BLaER1 (cell line): ENCODE measurements around the gene PROX2.
A peak's percentile ranks its signal among the peaks of the same experiment; 100 is the strongest.

Experiments used
- H3K27ac ChIP-seq: shearing (Covaris generic); formaldehyde crosslinking; 2 replicates; pipeline ENCODE4 v1.8.1; 2022
- H3K27me3 ChIP-seq: shearing (Covaris generic); formaldehyde crosslinking; 2 replicates; pipeline ENCODE4 v1.8.1; 2022
- H3K36me3 ChIP-seq: shearing (Covaris generic); formaldehyde crosslinking; 2 replicates; pipeline ENCODE4 v1.8.1; 2022
- H3K4me1 ChIP-seq: shearing (Covaris generic); formaldehyde crosslinking; 2 replicates; pipeline ENCODE4 v1.8.1; 2022
- H3K4me2 ChIP-seq: shearing (Covaris generic); formaldehyde crosslinking; 2 replicates; pipeline ENCODE4 v1.8.1; 2022
- H3K4me3 ChIP-seq: shearing (Covaris generic); formaldehyde crosslinking; 2 replicates; pipeline ENCODE4 v1.8.1; 2022
- H3K9ac ChIP-seq: shearing (Covaris generic); formaldehyde crosslinking; 2 replicates; pipeline ENCODE4 v1.8.1; 2022
- H3K9me3 ChIP-seq: shearing (Covaris generic); formaldehyde crosslinking; 2 replicates; pipeline ENCODE4 v1.8.1; 2022
- H4K20me1 ChIP-seq: shearing (Covaris generic); formaldehyde crosslinking; 2 replicates; pipeline ENCODE4 v1.8.1; 2022
- Cebpa-rat ChIP-seq: shearing (Covaris generic); IDR thresholded peaks from 2 replicates; pipeline ENCODE4 v1.8.1; 2022

PROX2 gene

GRCh38 chr14:74852922-74853530 is 22.9 kb downstream of the PROX2 start:
- no peak for TF ChIP-seq Cebpa-rat
- no peaks in the 10 kb centered on the region for H3K27me3 ChIP-seq
- no peak overlapping the region for H3K27ac ChIP-seq
- H3K4me2 ChIP-seq: no peak overlapping the region
- H3K4me1 ChIP-seq: peaks cover 11% of the 10 kb centered on the region; the same call in 1 of the 2 replicates
- H3K9me3 ChIP-seq: no peaks in the 10 kb centered on the region
- H3K9ac ChIP-seq: no peak overlapping the region
- no peaks in the 10 kb centered on the region for H4K20me1 ChIP-seq
- H3K36me3 ChIP-seq: no peaks in the 10 kb centered on the region; the same call in 1 of the 2 replicates
- H3K4me3 ChIP-seq: no peak overlapping the region

DNA sequence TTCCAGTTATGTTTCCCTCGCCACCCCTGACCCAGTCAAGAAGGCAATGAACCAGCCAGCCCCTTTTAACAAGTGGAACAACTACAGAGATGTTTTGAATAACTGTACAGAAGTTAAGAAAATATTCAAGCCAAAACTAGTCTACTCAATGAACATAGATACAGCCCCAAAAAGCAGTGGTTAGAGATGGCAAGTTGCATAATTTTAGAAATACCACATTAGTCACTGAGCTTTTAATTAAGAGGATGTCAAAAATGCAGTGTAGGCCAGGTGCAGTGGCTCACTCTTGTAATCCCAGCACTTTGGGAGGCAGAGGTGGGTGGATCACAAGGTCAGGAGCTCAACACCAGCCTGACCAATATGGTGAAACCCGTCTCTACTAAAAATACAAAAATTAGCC is 27.2 kb downstream of the PROX2 start:
- Histone ChIP-seq H3K4me1 (no peaks in the 10 kb centered on the region), H3K4me2 (no peak overlapping the region)

GRCh38 chr14:74846968-74847665 is 28.8 kb downstream of the PROX2 start:
- no peaks in the 10 kb centered on the region for H3K4me1 ChIP-seq
- H3K9ac ChIP-seq: no peak overlapping the region
- no peaks in the 10 kb centered on the region for H4K20me1 ChIP-seq
- no peak overlapping the region for H3K4me2 ChIP-seq
- no peaks in the 10 kb centered on the region for H3K27me3 ChIP-seq
- H3K27ac ChIP-seq: no peak overlapping the region
- no peak overlapping the region for H3K4me3 ChIP-seq
- H3K36me3 ChIP-seq: no peaks in the 10 kb centered on the region
- no peak for TF ChIP-seq Cebpa-rat
- no peaks in the 10 kb centered on the region for H3K9me3 ChIP-seq

More for the DNA sequence above, 27.2 kb downstream of the PROX2 start:
- TF ChIP-seq Cebpa-rat: no peak
- no peaks in the 10 kb centered on the region for H3K27me3 ChIP-seq
- H3K27ac ChIP-seq: no peak overlapping the region
- H4K20me1 ChIP-seq: no peaks in the 10 kb centered on the region
- H3K9ac ChIP-seq: no peak overlapping the region
- no peak overlapping the region for H3K4me3 ChIP-seq
- H3K9me3 ChIP-seq: no peaks in the 10 kb centered on the region
- no peaks in the 10 kb centered on the region for H3K36me3 ChIP-seq

DNA sequence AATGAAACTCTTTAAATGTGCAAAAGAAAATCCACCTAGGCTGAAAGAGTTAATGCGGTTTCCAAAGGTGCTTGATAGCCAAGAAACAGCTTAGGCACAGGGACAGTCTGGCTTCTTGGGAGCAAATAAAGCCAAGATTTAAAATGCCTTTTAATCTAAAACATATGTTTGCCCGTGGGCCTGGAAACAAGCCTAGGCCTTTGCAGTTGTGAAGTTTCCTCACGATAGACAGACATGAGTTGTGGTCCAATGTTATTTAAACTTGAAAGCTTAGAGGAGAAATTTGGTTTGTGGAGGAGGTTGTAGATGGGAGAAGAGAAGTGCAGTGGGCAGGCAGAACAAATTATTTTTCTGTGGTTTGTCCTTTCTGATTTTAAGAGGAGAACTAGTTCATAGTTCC is 29.8 kb downstream of the PROX2 start:
- no peak overlapping the region for H3K27ac ChIP-seq
- H3K4me1 ChIP-seq: no peaks in the 10 kb centered on the region
- H3K9ac ChIP-seq: no peak overlapping the region
- no peak for TF ChIP-seq Cebpa-rat
- H3K9me3 ChIP-seq: no peaks in the 10 kb centered on the region
- no peak overlapping the region for H3K4me2 ChIP-seq
- H3K36me3 ChIP-seq: no peaks in the 10 kb centered on the region
- no peaks in the 10 kb centered on the region for H3K27me3 ChIP-seq
- no peaks in the 10 kb centered on the region for H4K20me1 ChIP-seq
- no peak overlapping the region for H3K4me3 ChIP-seq

DNA sequence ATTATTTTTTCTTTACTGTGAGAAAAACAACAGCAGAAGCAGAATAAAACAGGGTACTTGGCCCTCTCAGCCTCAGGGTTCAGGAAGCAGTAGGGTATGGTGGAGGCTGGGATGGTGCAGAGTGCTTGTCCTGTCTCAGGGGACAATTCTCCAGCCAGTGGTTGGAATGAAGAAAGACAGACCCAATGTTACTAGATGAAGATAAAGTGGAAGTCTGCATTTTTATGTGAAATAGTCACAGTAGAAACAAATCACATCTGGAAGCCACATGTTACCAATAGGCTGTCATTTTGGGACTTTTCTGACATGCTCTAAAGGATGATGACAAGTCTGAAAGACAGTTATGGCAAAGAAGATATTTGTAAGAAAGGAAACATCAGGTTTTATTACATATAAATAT is 32.3 kb downstream of the PROX2 start:
- H3K36me3 ChIP-seq: peaks cover 17% of the 10 kb centered on the region
- TF ChIP-seq Cebpa-rat: no peak
- H3K4me2 ChIP-seq: no peak overlapping the region
- H3K27ac ChIP-seq: no peak overlapping the region
- H3K4me3 ChIP-seq: no peak overlapping the region
- H3K9ac ChIP-seq: no peak overlapping the region
- H4K20me1 ChIP-seq: no peaks in the 10 kb centered on the region
- H3K4me1 ChIP-seq: no peaks in the 10 kb centered on the region
- no peaks in the 10 kb centered on the region for H3K9me3 ChIP-seq
- no peaks in the 10 kb centered on the region for H3K27me3 ChIP-seq

DNA sequence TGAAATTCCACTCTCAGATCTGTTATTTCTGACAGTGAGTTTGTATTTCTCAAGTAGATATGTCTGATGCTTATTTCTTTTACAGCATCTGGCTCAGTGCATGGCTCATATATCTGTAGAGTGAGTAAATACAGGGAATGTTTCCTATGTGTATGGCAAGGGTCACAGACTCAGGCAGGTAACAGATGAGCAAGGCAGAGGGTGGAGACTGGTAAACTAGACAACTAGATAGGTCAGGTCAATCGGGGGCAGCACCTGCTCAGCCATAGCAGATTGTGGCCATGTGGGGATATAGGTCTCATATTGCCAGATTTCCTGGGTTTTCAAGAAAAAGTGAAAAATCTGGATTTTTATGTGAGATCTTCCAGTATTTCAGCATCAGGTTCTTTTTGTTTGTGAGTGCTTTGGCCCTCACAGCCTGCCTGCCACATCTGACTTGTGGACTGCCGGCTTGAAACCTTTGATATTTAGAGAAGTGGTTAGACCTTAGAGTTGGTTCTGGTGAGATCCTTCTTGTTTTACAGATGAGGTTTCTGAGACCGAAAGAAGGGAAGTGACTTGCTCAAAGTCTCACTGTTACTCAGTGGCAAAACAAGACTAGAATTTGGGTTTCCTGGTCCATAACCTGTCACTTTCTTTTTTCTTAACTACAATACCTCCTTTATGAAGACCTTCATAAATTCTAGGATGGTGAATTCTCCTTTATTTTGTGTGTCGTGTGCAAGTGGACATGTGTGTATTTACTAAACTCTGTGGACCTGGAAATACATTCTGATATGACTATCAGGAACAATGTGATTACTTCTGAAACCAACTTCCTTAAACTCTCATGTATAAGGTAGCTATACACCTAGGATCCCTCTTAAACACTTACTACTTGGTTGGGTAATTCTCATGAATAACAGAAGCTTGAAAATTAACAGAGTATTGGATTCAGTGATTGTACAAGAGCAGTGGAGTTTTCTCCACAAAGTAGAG is 34.4 kb downstream of the PROX2 start:
- H3K36me3 ChIP-seq: peaks cover 22% of the 10 kb centered on the region
- H4K20me1 ChIP-seq: no peaks in the 10 kb centered on the region
- no peak overlapping the region for H3K4me3 ChIP-seq
- H3K4me2 ChIP-seq: no peak overlapping the region
- peaks cover 21% of the 10 kb centered on the region for H3K4me1 ChIP-seq
- TF ChIP-seq Cebpa-rat: no peak
- H3K9ac ChIP-seq: no peak overlapping the region
- no peak overlapping the region for H3K27ac ChIP-seq
- H3K27me3 ChIP-seq: no peaks in the 10 kb centered on the region
- H3K9me3 ChIP-seq: no peaks in the 10 kb centered on the region

GRCh38 chr14:74840603-74841030 is 35.3 kb downstream of the PROX2 start:
- H3K9me3 ChIP-seq: no peaks in the 10 kb centered on the region
- TF ChIP-seq Cebpa-rat: no peak
- no peaks in the 10 kb centered on the region for H3K27me3 ChIP-seq
- no peak overlapping the region for H3K4me3 ChIP-seq
- no peak overlapping the region for H3K9ac ChIP-seq
- peaks cover 30% of the 10 kb centered on the region for H3K4me1 ChIP-seq
- no peak overlapping the region for H3K4me2 ChIP-seq
- H4K20me1 ChIP-seq: no peaks in the 10 kb centered on the region
- H3K36me3 ChIP-seq: peaks cover 29% of the 10 kb centered on the region
- no peak overlapping the region for H3K27ac ChIP-seq

DNA sequence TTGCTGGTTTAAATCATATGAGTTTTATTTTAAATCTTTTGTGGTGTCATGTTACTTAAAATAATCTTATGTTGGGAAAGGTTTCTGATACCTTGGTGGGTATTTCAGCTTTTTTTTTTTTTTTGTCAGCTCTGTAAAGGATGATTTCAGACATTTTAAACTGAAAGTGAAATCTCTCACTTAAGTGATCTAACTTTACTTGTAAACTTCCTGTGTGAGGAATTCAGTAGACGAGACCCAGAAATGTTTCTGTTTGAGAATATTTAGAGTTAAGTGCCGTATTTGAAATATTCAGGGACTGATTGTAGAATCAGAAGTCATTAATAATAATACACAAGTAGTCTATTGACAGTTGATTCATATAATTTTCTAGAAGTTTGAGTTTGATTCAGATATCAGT is 37.8 kb downstream of the PROX2 start:
- Histone ChIP-seq H3K4me2 (peak overlapping the region; percentile 29; the same call in 1 of the 2 replicates), H3K36me3 (peaks cover 50% of the 10 kb centered on the region), H3K27ac (no peak overlapping the region), H3K9me3 (no peaks in the 10 kb centered on the region), H3K4me3 (no peak overlapping the region), H3K9ac (no peak overlapping the region), H3K4me1 (peaks cover 34% of the 10 kb centered on the region), H3K27me3 (no peaks in the 10 kb centered on the region), H4K20me1 (no peaks in the 10 kb centered on the region)
- no peak for TF ChIP-seq Cebpa-rat

DNA sequence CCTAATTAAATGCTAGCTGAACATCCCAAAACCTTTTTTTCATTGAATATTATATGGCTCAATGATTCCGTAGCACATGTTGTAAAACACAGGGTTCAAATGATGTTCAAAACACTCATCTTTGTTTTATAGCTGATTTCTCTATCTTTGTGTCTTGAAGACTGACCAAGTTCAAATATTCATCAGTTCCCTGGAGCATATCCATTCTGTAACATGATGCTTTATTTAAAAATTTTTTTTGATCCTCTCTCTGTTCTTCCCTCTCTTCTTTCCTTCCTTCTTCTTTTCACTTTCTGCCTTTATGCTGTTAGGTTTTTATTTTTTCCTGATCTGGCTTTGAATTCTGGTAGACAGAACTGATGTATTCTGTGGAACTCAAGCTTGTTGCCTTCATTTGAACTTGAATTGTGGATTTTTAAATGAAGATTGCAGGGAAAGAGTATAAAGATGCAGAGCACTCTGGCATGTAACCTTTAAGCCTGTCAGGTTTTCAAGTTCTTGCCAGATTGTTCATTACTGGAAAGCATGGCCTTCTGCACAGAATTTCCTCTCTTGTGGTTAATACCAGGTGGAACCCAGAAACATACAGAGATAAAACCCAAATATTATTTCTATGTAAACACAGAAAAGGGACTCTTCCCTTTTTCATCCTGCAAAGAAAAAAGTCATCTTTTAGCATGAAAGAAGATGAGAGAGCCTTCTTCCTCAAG is 39.5 kb downstream of the PROX2 start:
- Histone ChIP-seq H4K20me1 (no peaks in the 10 kb centered on the region), H3K27ac (no peak overlapping the region), H3K4me3 (no peak overlapping the region), H3K27me3 (no peaks in the 10 kb centered on the region), H3K9me3 (no peaks in the 10 kb centered on the region), H3K36me3 (peaks cover 67% of the 10 kb centered on the region), H3K9ac (0 out of 2 replicates have a peak overlapping the region, but pooled peaks have one; percentile 6), H3K4me2 (peak overlapping the region; percentile 29; the same call in 1 of the 2 replicates), H3K4me1 (peaks cover 34% of the 10 kb centered on the region)
- no peak for TF ChIP-seq Cebpa-rat
